ENCODE data around the gene EPHB1.
"Not testable (repeated sequence)": the region's sequence is repeated elsewhere in the genome, so short reads cannot be mapped to it uniquely, and the experiment has no call there.

The EPHB1 gene

DNA sequence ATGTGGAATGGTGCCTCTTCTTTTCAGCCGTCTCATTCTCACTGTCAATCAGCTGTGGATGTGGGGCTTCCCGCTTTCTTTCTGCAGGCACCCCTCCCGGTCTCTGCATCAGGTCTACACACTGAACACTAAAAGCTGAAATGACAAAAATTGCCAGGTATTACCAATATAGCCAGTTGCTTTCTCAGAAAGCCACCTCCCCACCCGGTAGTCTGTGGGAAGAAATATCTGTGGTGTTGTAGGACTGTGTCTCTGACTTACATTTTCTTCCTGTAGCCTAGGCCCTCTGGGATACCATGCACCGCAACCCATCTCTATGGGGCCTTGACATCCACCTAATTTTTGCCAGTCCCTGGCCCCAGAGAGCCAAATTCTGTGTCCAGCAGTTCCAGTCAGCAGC is 19.2 kb upstream of the EPHB1 start:
- in situ Hi-C loops (cut with HindIII; ENCODE audit: low sequenced_read_pairs) = no loop called here
- H3K4me3 ChIP-seq (ENCODE audit: low read depth, low read length) = no peak overlapping the region
- TF ChIP-seq, protein P1, sequence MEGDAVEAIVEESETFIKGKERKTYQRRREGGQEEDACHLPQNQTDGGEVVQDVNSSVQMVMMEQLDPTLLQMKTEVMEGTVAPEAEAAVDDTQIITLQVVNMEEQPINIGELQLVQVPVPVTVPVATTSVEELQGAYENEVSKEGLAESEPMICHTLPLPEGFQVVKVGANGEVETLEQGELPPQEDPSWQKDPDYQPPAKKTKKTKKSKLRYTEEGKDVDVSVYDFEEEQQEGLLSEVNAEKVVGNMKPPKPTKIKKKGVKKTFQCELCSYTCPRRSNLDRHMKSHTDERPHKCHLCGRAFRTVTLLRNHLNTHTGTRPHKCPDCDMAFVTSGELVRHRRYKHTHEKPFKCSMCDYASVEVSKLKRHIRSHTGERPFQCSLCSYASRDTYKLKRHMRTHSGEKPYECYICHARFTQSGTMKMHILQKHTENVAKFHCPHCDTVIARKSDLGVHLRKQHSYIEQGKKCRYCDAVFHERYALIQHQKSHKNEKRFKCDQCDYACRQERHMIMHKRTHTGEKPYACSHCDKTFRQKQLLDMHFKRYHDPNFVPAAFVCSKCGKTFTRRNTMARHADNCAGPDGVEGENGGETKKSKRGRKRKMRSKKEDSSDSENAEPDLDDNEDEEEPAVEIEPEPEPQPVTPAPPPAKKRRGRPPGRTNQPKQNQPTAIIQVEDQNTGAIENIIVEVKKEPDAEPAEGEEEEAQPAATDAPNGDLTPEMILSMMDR (IDR thresholded peaks at IDR 0.05; ENCODE audit: low read depth, low read length) = no peak
- DNase-seq (ENCODE audit: low read depth, low spot score) = no peak

GRCh38 chr3:134776518-134776917 is 18.5 kb upstream of the EPHB1 start:
- TF ChIP-seq, protein P1 (IDR thresholded peaks at IDR 0.05; ENCODE audit: low read depth, low read length) = no peak
- no peak overlapping the region for H3K4me3 ChIP-seq (ENCODE audit: low read depth, low read length)
- no peak for DNase-seq (ENCODE audit: low read depth, low spot score)
- in situ Hi-C loops (cut with HindIII; ENCODE audit: low sequenced_read_pairs) = no loop called here

GRCh38 chr3:134777341-134777740 is 17.7 kb upstream of the EPHB1 start:
- DNase-seq (ENCODE audit: low read depth, low spot score) = no peak
- TF ChIP-seq, protein P1 (IDR thresholded peaks at IDR 0.05; ENCODE audit: low read depth, low read length) = no peak
- no peak overlapping the region for H3K4me3 ChIP-seq (ENCODE audit: low read depth, low read length)
- in situ Hi-C loops (cut with HindIII; ENCODE audit: low sequenced_read_pairs) = no loop called here

DNA sequence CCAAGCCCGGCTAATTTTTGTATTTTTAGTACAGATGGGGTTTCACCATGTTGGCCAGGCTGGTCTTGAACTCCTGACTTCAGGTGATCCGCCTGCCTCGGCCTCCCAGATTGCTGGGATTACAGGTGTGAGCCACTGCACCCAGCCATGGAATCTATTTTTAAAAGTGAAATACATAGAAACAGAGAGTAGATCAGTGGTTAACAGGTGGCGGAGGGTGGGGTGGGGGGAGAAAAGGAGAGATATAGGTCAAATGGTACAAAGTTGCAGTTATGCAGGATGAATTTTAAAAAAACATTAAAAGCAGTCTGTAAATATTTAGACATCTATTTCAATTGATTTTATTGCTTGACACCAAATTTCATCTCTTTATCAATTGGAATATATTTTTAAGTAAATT is 6.8 kb upstream of the EPHB1 start:
- H3K4me3 ChIP-seq (ENCODE audit: low read depth, low read length); DNase-seq (ENCODE audit: low read depth, low spot score); in situ Hi-C loops (cut with HindIII; ENCODE audit: low sequenced_read_pairs): not testable (repeated sequence)

- TF ChIP-seq, protein P1 (IDR thresholded peaks at IDR 0.05; ENCODE audit: low read depth, low read length) = no peak
- no peak for DNase-seq (ENCODE audit: low read depth, low spot score)
- H3K4me3 ChIP-seq (ENCODE audit: low read depth, low read length) = no peak overlapping the region
- in situ Hi-C loops (cut with HindIII; ENCODE audit: low sequenced_read_pairs) = no loop called here
Measured at GRCh38 chr3:134790065-134790464, 5.0 kb upstream of the EPHB1 start.

DNA sequence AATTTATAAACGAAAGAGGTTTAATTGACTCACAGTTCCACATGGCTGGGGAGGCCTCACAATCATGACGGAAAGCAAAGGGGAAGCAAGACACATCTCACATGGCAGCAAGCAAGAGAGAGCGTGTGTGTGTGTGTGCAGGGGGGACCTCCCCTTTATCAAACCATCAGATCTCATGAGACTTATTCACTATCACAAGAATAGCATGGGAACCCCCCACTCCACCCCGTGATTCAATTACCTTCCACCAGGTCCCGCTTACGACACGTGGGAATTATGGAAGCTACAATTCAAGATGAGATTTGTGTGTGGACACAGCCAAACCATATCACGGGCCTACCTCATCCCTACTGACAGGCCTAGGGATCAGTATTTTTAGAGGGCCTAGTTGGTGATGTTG is 3.1 kb upstream of the EPHB1 start:
- no peak for DNase-seq (ENCODE audit: low read depth, low spot score)
- H3K4me3 ChIP-seq (ENCODE audit: low read depth, low read length) = no peak overlapping the region
- in situ Hi-C loops (cut with HindIII; ENCODE audit: low sequenced_read_pairs) = no loop called here
- TF ChIP-seq, protein P1 (IDR thresholded peaks at IDR 0.05; ENCODE audit: low read depth, low read length) = no peak

DNA sequence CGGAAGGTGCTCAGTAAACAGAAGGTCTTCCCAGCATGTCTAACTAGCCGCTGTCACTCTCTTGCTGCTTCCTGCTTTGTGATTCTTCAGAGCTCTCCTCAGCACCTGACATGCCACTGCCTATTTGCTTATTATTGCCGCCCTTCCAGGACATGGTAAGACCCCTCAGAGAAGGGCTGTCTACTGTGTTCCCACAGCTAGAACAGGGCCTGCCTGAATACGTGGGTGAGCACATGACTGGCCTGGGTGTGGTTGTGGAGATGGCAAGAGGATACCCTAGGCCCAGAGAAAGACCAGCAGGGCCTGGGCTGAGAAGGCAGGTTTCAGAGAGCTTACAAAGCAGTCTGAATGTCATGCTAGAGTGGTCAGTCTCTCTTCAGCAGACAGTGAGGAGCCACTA is 2.4 kb upstream of the EPHB1 start:
- TF ChIP-seq, protein P1 (IDR thresholded peaks at IDR 0.05; ENCODE audit: low read depth, low read length) = no peak
- in situ Hi-C loops (cut with HindIII; ENCODE audit: low sequenced_read_pairs) = no loop called here
- DNase-seq (ENCODE audit: low read depth, low spot score) = no peak
- no peak overlapping the region for H3K4me3 ChIP-seq (ENCODE audit: low read depth, low read length)

All from astrocyte of the spinal cord (primary cell).